Suppressor macrophage (primary cell): Measurements from ENCODE around the gene GABRG3.
A peak's percentile ranks its signal among the peaks of the same experiment; 100 is the strongest.

Source experiments
- DNase-seq, 4 experiments: peaks; one replicate each; pipeline ENCODE4 v3.0.0-alpha.2; 2020 to 2022

The GABRG3 gene

GRCh38 chr15:27249760-27250109 is 278.8 kb downstream of the GABRG3 start:
- DNase-seq = no peak

GRCh38 chr15:27250223-27250622 is 279.2 kb downstream of the GABRG3 start:
- DNase-seq = no peak

- no peak for DNase-seq
Measured at GRCh38 chr15:27254055-27254454, 283.1 kb downstream of the GABRG3 start.

- no peak for DNase-seq
Measured at GRCh38 chr15:27254801-27255200, 283.8 kb downstream of the GABRG3 start.

GRCh38 chr15:27256446-27256845 is 285.5 kb downstream of the GABRG3 start:
- no peak for DNase-seq

- DNase-seq = no peak
Measured at GRCh38 chr15:27258287-27258686, 287.3 kb downstream of the GABRG3 start.

GRCh38 chr15:27260523-27260922 is 289.5 kb downstream of the GABRG3 start:
- no peak for DNase-seq

GRCh38 chr15:27268923-27269322 is 297.9 kb downstream of the GABRG3 start:
- no peak for DNase-seq

- no peak for DNase-seq
Measured at GRCh38 chr15:27271258-27271657, 300.3 kb downstream of the GABRG3 start.

GRCh38 chr15:27272427-27272826 is 301.4 kb downstream of the GABRG3 start:
- DNase-seq = no peak

GRCh38 chr15:27273506-27273905 is 302.5 kb downstream of the GABRG3 start:
- DNase-seq = no peak

- no peak for DNase-seq
Measured at GRCh38 chr15:27278761-27279160, 307.8 kb downstream of the GABRG3 start.

GRCh38 chr15:27292641-27293040 is 321.7 kb downstream of the GABRG3 start:
- no peak for DNase-seq

- no peak for DNase-seq
Measured at GRCh38 chr15:27293607-27294006, 322.6 kb downstream of the GABRG3 start.

GRCh38 chr15:27317736-27318135 is 346.8 kb downstream of the GABRG3 start:
- DNase-seq = no peak

- peak in 1 of 4 experiments; percentile 8 for DNase-seq
Measured at GRCh38 chr15:27323801-27324200, 352.8 kb downstream of the GABRG3 start.

GRCh38 chr15:27324886-27325615 is 354.1 kb downstream of the GABRG3 start:
- DNase-seq = no peak

- DNase-seq = no peak
Measured at GRCh38 chr15:27327467-27328025, 356.6 kb downstream of the GABRG3 start.

GRCh38 chr15:27328186-27328585 is 357.2 kb downstream of the GABRG3 start:
- DNase-seq = no peak

GRCh38 chr15:27328608-27329007 is 357.6 kb downstream of the GABRG3 start:
- DNase-seq = no peak

GRCh38 chr15:27330326-27330725 is 359.3 kb downstream of the GABRG3 start:
- no peak for DNase-seq

- no peak for DNase-seq
Measured at GRCh38 chr15:27336676-27337075, 365.7 kb downstream of the GABRG3 start.

GRCh38 chr15:27339138-27339537 is 368.2 kb downstream of the GABRG3 start:
- no peak for DNase-seq

- no peak for DNase-seq
Measured at GRCh38 chr15:27341780-27342343, 370.9 kb downstream of the GABRG3 start.
